Right atrium auricular region (tissue), 2 donors: ENCODE data around the gene CEP43. TPM values are rescaled to one million over a fixed set of nuclear protein-coding genes. Genes with fewer than 3 reads are reported as not detected.

Experiments
- DNase-seq: peaks from one replicate; pipeline ENCODE4 v3.0.0-alpha.2; 2019; ENCODE audit warnings: low spot score
- H3K27ac ChIP-seq, 2 donors: fragments of 200-600 bp; sonication (generic); 1 replicate in 1 of 2; 2 replicates in 1 of 2; pipeline ENCODE4 v1.5.1; 2016 to 2019
- H3K27me3 ChIP-seq, 2 donors: fragments of 200-600 bp; sonication (generic); one replicate each; pipeline versions ENCODE4 v1.5.1 to v1.6.0; 2017 to 2019
- H3K36me3 ChIP-seq: fragments of 200-600 bp; sonication (generic); one replicate; pipeline ENCODE4 v1.5.1; 2016
- H3K4me1 ChIP-seq, 2 donors: fragments of 200-600 bp; sonication (generic); one replicate each; pipeline versions ENCODE4 v1.5.1 to v1.6.0; 2017 to 2019
- H3K4me3 ChIP-seq, 2 donors: fragments of 200-600 bp; sonication (generic); 1 replicate in 1 of 2; 2 replicates in 1 of 2; pipeline ENCODE4 v1.5.1; 2017 to 2019; ENCODE audit warnings: mild to moderate bottlenecking in 1 of 2, moderate library complexity in 1 of 2
- H3K9me3 ChIP-seq, 2 donors: fragments of 200-600 bp; sonication (generic); one replicate each; pipeline ENCODE4 v1.5.1; 2019
- CTCF ChIP-seq, 2 donors: fragments of 200-600 bp; sonication (generic); IDR thresholded peaks; one replicate each; pipeline ENCODE4 v1.5.1; 2019; ENCODE audit warnings: antibody characterized with exemption in 2 of 2
- total RNA-seq, 2 donors: library from RNA; depleted of rRNA; stranded (reverse); fragments of >200 nt; gene quantifications; one replicate each; pipeline ENCODE4 v1.1.0, GENCODE V29; 2016

CEP43 gene
- total RNA-seq, 2 donors from 2014 or later: 6.7 to 8.8 TPM

GRCh38 chr6:166956444-166957086 lies 42.6 kb upstream of the CEP43 start, which contains the start of gene RNASET2:
RNASET2 (minus strand) TSS chr6:166956550; CDS start chr6:166956182, 368 bp downstream.
- Histone ChIP-seq H3K4me1 (peaks cover 0 to 9% of the 10 kb centered on the region in 2 donors), H3K4me3 (peak within 1 kb of the TSS; percentile 77 to 92), H3K9me3 (no peaks in the 10 kb centered on the region), H3K27me3 (no peaks in the 10 kb centered on the region), H3K36me3 (no peaks in the 10 kb centered on the region), H3K27ac (peak within 1 kb of the TSS; percentile 73 to 84)
- TF ChIP-seq CTCF (IDR thresholded peaks at IDR 0.05): no peak
- peak; percentile 95 for DNase-seq

- no peaks in the 10 kb centered on the region for H3K36me3 ChIP-seq
- peaks cover 0 to 9% of the 10 kb centered on the region in 2 donors for H3K4me1 ChIP-seq
- H3K27ac ChIP-seq: peak overlapping the region; percentile 73 to 84
- no peaks in the 10 kb centered on the region for H3K27me3 ChIP-seq
- H3K4me3 ChIP-seq: peak overlapping the region; percentile 77 to 92
- TF ChIP-seq CTCF (IDR thresholded peaks at IDR 0.05): no peak
- peak; percentile 65 for DNase-seq
- H3K9me3 ChIP-seq: no peaks in the 10 kb centered on the region
Observed at GRCh38 chr6:166957087-166957804, 42.0 kb upstream of the CEP43 start.

- DNase-seq: no peak
- no peaks in the 10 kb centered on the region for H3K9me3 ChIP-seq
- H3K27me3 ChIP-seq: no peaks in the 10 kb centered on the region
- H3K36me3 ChIP-seq: no peaks in the 10 kb centered on the region
- peaks cover 0 to 9% of the 10 kb centered on the region in 2 donors for H3K4me1 ChIP-seq
- no peak for TF ChIP-seq CTCF (IDR thresholded peaks at IDR 0.05)
- H3K27ac ChIP-seq: peak overlapping the region; percentile 73 to 84
- no peak overlapping the region for H3K4me3 ChIP-seq
Observed at GRCh38 chr6:166957805-166958076, 41.5 kb upstream of the CEP43 start.

- Histone ChIP-seq H3K27ac (peak overlapping the region; percentile 21 to 31), H3K36me3 (no peaks in the 10 kb centered on the region), H3K9me3 (no peaks in the 10 kb centered on the region), H3K27me3 (no peaks in the 10 kb centered on the region), H3K4me1 (peaks cover 0 to 9% of the 10 kb centered on the region in 2 donors), H3K4me3 (no peak overlapping the region)
- no peak for TF ChIP-seq CTCF (IDR thresholded peaks at IDR 0.05)
- no peak for DNase-seq
Observed at GRCh38 chr6:166958926-166959861, 40.0 kb upstream of the CEP43 start.

- no peak for TF ChIP-seq CTCF (IDR thresholded peaks at IDR 0.05)
- no peak overlapping the region for H3K27ac ChIP-seq
- no peaks in the 10 kb centered on the region for H3K9me3 ChIP-seq
- no peaks in the 10 kb centered on the region for H3K27me3 ChIP-seq
- no peak overlapping the region for H3K4me3 ChIP-seq
- peaks cover 0 to 9% of the 10 kb centered on the region in 2 donors for H3K4me1 ChIP-seq
- no peak for DNase-seq
- H3K36me3 ChIP-seq: no peaks in the 10 kb centered on the region
Observed at GRCh38 chr6:166959911-166960608, 39.1 kb upstream of the CEP43 start.
